ENCODE measurements around the gene SLC38A10. TPM values are rescaled to one million over a fixed set of nuclear protein-coding genes. Genes with fewer than 3 reads are reported as not detected.
A peak's percentile ranks its signal among the peaks of the same experiment; 100 is the strongest.

Gene SLC38A10
- total and polyA plus RNA-seq, 2 of the 13 experiments (the other 11 are each of a cell fraction or from before 2014, with no cell fraction given), result 23.4 to 55.8 TPM

DNA sequence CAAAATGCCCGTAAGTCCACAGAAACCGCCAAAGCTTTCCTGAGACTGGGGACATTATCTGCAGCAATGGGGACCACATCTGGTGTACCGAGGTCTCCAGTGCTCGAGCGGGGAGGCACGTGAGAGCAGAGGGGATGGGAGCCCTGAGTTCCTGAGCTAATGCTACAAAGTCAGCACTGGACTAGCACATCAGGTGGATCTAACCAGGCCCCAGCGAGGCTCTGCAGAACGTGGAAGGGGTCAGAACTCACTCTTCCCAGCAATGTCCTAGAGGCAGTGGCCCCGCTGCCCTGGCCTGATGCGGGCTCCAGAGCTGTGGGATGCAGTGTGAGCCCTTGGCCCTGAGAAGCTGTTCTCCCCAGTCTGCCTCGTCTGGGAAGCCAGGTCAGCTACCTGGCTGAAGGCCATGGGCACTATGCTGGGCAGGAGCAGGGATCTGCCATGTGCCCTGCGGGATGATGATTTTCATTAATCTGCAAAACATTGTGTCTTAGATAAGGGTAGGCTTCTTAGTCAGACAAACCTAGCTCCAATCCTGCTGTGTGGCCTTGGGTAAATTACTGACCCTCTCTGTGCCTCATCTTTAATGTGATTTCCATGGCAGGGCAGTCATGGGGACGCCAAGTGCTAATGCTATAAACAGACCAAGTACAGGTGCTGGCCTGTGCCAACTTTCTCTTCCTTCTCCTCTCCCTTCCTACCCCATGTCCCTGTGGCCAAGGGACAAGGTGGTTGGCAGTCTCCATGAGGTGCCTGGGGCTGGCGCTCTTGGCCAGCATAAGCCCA is 40.1 kb upstream of the SLC38A10 start:
- CTCF ChIA-PET (ENCODE audit: low intra/inter-chr PET ratio, low total read pairs), result no interaction called here
- no peak overlapping the region for H3K9ac ChIP-seq (ENCODE audit: insufficient read depth, low read depth, low read length)
- POLR2A ChIA-PET, result interaction anchor here (0.9 to 2.0 kb wide), 4 partner anchors 32 to 96 kb away, joined by 3 to 7 read pairs (median 4); partner anchors contain the start of genes BAHCC1, NDUFAF8 and TEPSIN
- H3K4me2 ChIP-seq (ENCODE audit: low read depth, low read length), result peak overlapping the region; percentile 64
- no peaks in the 10 kb centered on the region for H3K36me3 ChIP-seq (replicated peaks in 1 of 2; ENCODE audit: control insufficient read depth in 1 of 2, insufficient read depth in 2 of 2, low read length in 2 of 2)
- in situ Hi-C loops (cut with HindIII; ENCODE audit: extremely low pct_ligation_motif_present, low pct_unique_long_range_greater_than_20kb) (no loop called here), intact Hi-C loops (cut with micrococcal nuclease; ENCODE audit: unreplicated experiment) (no loop called here)
- no peak overlapping the region for H3K27ac ChIP-seq (ENCODE audit: extremely low read length, insufficient read depth, low read length)
- no peaks in the 10 kb centered on the region for H4K20me1 ChIP-seq (ENCODE audit: insufficient read depth, low read length)
- peak overlapping the region in 2 of 3 experiments; percentile 27 to 55; a peak in 2 of 6 replicates for H3K4me3 ChIP-seq (replicated peaks in 1 of 3; ENCODE audit: insufficient read depth in 1 of 3, low read depth in 2 of 3, low read length in 3 of 3)
- FAIRE-seq (no peak), ATAC-seq (no peak), DNase-seq (ENCODE audit: low spot score) (no peak)
- 38% methylated on average over 6 of the region's 14 CpGs for WGBS (ENCODE audit: low lambda C conversion rate)
- no TSS peak for BruUV-seq (replicated peaks)
- no peaks in the 10 kb centered on the region for H3K9me3 ChIP-seq (ENCODE audit: low read length)
- H3K27me3 ChIP-seq (ENCODE audit: control insufficient read depth in 1 of 2, insufficient read depth in 2 of 2, low read length in 2 of 2), result peaks cover 28 to 60% of the 10 kb centered on the region in 2 experiments
- H2AFZ ChIP-seq (ENCODE audit: low read length), result no peak overlapping the region
- H3K4me1 ChIP-seq (ENCODE audit: insufficient read depth, low read length), result peaks cover 91% of the 10 kb centered on the region
- H3K79me2 ChIP-seq (ENCODE audit: insufficient read depth, low read length), result no peaks in the 10 kb centered on the region
- TF ChIP-seq MTF2 (CRISPR knock-in tag; IDR thresholded peaks at IDR 0.05; ENCODE audit: borderline replicate concordance) (0 out of 2 replicates have a peak, but pooled peaks have one; percentile 22), XRCC5 (optimal IDR thresholded peaks at IDR 0.05; ENCODE audit: low read length) (no peak), NFRKB (IDR thresholded peaks at IDR 0.05) (no peak), ZNF674 (CRISPR knock-in tag; IDR thresholded peaks at IDR 0.05; ENCODE audit: low read depth) (no peak)
- TF ChIP-seq, protein P1, sequence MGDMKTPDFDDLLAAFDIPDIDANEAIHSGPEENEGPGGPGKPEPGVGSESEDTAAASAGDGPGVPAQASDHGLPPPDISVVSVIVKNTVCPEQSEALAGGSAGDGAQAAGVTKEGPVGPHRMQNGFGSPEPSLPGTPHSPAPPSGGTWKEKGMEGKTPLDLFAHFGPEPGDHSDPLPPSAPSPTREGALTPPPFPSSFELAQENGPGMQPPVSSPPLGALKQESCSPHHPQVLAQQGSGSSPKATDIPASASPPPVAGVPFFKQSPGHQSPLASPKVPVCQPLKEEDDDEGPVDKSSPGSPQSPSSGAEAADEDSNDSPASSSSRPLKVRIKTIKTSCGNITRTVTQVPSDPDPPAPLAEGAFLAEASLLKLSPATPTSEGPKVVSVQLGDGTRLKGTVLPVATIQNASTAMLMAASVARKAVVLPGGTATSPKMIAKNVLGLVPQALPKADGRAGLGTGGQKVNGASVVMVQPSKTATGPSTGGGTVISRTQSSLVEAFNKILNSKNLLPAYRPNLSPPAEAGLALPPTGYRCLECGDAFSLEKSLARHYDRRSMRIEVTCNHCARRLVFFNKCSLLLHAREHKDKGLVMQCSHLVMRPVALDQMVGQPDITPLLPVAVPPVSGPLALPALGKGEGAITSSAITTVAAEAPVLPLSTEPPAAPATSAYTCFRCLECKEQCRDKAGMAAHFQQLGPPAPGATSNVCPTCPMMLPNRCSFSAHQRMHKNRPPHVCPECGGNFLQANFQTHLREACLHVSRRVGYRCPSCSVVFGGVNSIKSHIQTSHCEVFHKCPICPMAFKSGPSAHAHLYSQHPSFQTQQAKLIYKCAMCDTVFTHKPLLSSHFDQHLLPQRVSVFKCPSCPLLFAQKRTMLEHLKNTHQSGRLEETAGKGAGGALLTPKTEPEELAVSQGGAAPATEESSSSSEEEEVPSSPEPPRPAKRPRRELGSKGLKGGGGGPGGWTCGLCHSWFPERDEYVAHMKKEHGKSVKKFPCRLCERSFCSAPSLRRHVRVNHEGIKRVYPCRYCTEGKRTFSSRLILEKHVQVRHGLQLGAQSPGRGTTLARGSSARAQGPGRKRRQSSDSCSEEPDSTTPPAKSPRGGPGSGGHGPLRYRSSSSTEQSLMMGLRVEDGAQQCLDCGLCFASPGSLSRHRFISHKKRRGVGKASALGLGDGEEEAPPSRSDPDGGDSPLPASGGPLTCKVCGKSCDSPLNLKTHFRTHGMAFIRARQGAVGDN (CRISPR knock-in tag; IDR thresholded peaks at IDR 0.05), result peak; percentile 8; the same call in 1 of the 2 replicates
- TF ChIP-seq, protein P2, sequence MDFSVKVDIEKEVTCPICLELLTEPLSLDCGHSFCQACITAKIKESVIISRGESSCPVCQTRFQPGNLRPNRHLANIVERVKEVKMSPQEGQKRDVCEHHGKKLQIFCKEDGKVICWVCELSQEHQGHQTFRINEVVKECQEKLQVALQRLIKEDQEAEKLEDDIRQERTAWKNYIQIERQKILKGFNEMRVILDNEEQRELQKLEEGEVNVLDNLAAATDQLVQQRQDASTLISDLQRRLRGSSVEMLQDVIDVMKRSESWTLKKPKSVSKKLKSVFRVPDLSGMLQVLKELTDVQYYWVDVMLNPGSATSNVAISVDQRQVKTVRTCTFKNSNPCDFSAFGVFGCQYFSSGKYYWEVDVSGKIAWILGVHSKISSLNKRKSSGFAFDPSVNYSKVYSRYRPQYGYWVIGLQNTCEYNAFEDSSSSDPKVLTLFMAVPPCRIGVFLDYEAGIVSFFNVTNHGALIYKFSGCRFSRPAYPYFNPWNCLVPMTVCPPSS (IDR thresholded peaks at IDR 0.05), result no peak
- TF ChIP-seq, protein P3, sequence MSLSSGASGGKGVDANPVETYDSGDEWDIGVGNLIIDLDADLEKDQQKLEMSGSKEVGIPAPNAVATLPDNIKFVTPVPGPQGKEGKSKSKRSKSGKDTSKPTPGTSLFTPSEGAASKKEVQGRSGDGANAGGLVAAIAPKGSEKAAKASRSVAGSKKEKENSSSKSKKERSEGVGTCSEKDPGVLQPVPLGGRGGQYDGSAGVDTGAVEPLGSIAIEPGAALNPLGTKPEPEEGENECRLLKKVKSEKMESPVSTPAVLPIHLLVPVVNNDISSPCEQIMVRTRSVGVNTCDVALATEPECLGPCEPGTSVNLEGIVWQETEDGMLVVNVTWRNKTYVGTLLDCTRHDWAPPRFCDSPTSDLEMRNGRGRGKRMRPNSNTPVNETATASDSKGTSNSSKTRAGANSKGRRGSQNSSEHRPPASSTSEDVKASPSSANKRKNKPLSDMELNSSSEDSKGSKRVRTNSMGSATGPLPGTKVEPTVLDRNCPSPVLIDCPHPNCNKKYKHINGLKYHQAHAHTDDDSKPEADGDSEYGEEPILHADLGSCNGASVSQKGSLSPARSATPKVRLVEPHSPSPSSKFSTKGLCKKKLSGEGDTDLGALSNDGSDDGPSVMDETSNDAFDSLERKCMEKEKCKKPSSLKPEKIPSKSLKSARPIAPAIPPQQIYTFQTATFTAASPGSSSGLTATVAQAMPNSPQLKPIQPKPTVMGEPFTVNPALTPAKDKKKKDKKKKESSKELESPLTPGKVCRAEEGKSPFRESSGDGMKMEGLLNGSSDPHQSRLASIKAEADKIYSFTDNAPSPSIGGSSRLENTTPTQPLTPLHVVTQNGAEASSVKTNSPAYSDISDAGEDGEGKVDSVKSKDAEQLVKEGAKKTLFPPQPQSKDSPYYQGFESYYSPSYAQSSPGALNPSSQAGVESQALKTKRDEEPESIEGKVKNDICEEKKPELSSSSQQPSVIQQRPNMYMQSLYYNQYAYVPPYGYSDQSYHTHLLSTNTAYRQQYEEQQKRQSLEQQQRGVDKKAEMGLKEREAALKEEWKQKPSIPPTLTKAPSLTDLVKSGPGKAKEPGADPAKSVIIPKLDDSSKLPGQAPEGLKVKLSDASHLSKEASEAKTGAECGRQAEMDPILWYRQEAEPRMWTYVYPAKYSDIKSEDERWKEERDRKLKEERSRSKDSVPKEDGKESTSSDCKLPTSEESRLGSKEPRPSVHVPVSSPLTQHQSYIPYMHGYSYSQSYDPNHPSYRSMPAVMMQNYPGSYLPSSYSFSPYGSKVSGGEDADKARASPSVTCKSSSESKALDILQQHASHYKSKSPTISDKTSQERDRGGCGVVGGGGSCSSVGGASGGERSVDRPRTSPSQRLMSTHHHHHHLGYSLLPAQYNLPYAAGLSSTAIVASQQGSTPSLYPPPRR (CRISPR knock-in tag; IDR thresholded peaks at IDR 0.05; ENCODE audit: borderline replicate concordance), result no peak
- TF ChIP-seq, protein P4, sequence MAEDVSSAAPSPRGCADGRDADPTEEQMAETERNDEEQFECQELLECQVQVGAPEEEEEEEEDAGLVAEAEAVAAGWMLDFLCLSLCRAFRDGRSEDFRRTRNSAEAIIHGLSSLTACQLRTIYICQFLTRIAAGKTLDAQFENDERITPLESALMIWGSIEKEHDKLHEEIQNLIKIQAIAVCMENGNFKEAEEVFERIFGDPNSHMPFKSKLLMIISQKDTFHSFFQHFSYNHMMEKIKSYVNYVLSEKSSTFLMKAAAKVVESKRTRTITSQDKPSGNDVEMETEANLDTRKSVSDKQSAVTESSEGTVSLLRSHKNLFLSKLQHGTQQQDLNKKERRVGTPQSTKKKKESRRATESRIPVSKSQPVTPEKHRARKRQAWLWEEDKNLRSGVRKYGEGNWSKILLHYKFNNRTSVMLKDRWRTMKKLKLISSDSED (CRISPR knock-in tag; IDR thresholded peaks at IDR 0.05), result peak; percentile 41; the same call in 1 of the 2 replicates

Data from HepG2 (cell line).